Endodermal cell (in vitro differentiated cells): ENCODE measurements around the gene PIK3R5. TPM values are rescaled to one million over a fixed set of nuclear protein-coding genes. Genes with fewer than 3 reads are reported as not detected.

Source experiments
- DNase-seq: peaks from one replicate; pipeline ENCODE4 v3.0.0-alpha.2; 2017
- H3K27ac ChIP-seq: 2 replicates; pipeline ENCODE4 v1.5.1; 2013; ENCODE audit warnings: mild to moderate bottlenecking, low read depth, low read length, moderate library complexity
- H3K27me3 ChIP-seq: 2 replicates; pipeline ENCODE4 v1.6.1; 2013; ENCODE audit warnings: mild to moderate bottlenecking, low read length, moderate library complexity; ENCODE audit not compliant: insufficient read depth, control insufficient read depth, poor library complexity, severe bottlenecking
- H3K36me3 ChIP-seq: 2 replicates; pipeline ENCODE4 v1.7.0; 2013; ENCODE audit warnings: mild to moderate bottlenecking, low read length, moderate library complexity; ENCODE audit not compliant: control insufficient read depth, insufficient read depth
- H3K4me1 ChIP-seq: one replicate; pipeline ENCODE4 v1.7.0; 2013; ENCODE audit warnings: low read length; ENCODE audit not compliant: control insufficient read depth, insufficient read depth
- H3K4me3 ChIP-seq: 2 replicates; pipeline ENCODE4 v1.5.1; 2013; ENCODE audit warnings: mild to moderate bottlenecking, low read length, moderate library complexity
- H3K9ac ChIP-seq: 2 replicates; pipeline ENCODE4 v1.6.1; 2013; ENCODE audit warnings: mild to moderate bottlenecking, low read length, moderate library complexity; ENCODE audit not compliant: poor library complexity, severe bottlenecking; ENCODE audit errors: extremely low read depth
- H3K9me3 ChIP-seq: 2 replicates; pipeline ENCODE4 v1.6.1; 2013; ENCODE audit warnings: mild to moderate bottlenecking, low read length, moderate library complexity; ENCODE audit not compliant: control insufficient read depth
- H3K27ac Mint-ChIP-seq: 2 replicates; pipeline ENCODE4 v1.8.0; 2020; ENCODE audit warnings: mixed read lengths
- H3K27me3 Mint-ChIP-seq: 2 replicates; pipeline ENCODE4 v1.8.0; 2021; ENCODE audit warnings: mild to moderate bottlenecking, mixed read lengths; ENCODE audit not compliant: insufficient read depth
- H3K36me3 Mint-ChIP-seq: 2 replicates; pipeline ENCODE4 v1.8.0; 2020; ENCODE audit warnings: low read depth, mixed read lengths
- H3K4me1 Mint-ChIP-seq: 2 replicates; pipeline ENCODE4 v1.8.0; 2020; ENCODE audit warnings: mixed read lengths
- H3K4me3 Mint-ChIP-seq: 2 replicates; pipeline ENCODE4 v1.8.0; 2020; ENCODE audit warnings: mild to moderate bottlenecking, moderate library complexity, mixed read lengths
- H3K9me3 Mint-ChIP-seq: 2 replicates; pipeline ENCODE4 v1.8.0; 2020; ENCODE audit warnings: mild to moderate bottlenecking, mixed read lengths
- whole genome bisulfite sequencing, 2 experiments: methylation state at CpG; one replicate each; pipeline versions ENCODE4 v1.1.5 to v1.1.7; 2013; ENCODE audit warnings: missing lambda C conversion rate in 2 of 2, mixed read lengths in 1 of 2; ENCODE audit not compliant: insufficient coverage in 1 of 2, insufficient read length in 1 of 2; 5-methylcytosine and 5-hydroxymethylcytosine counted together
- total RNA-seq, 2 donors: library from RNA; stranded (reverse); fragmentation: NEBNext Ultra II Directional in 1 of 2; extraction: Animal tissue kit (Norgen Biotek cat#: 25700) in 1 of 2; gene quantifications; 2 replicates in 1 of 2; 3 replicates in 1 of 2; pipeline ENCODE4 v1.2.1, GENCODE V29; 2021
- TF ChIP-seq, protein P1 (sequence below): fragments of 200-600 bp; sonication (generic); conservative IDR thresholded peaks from 2 replicates; pipeline ENCODE4 v1.5.0; 2021; ENCODE audit warnings: antibody characterized with exemption, mild to moderate bottlenecking

Gene PIK3R5
- total RNA-seq, 2 donors from 2014 or later, result 10.4 to 37.0 TPM

GRCh38 chr17:8941520-8941919 is 24.0 kb downstream of the PIK3R5 start:
- TF ChIP-seq, protein P1, sequence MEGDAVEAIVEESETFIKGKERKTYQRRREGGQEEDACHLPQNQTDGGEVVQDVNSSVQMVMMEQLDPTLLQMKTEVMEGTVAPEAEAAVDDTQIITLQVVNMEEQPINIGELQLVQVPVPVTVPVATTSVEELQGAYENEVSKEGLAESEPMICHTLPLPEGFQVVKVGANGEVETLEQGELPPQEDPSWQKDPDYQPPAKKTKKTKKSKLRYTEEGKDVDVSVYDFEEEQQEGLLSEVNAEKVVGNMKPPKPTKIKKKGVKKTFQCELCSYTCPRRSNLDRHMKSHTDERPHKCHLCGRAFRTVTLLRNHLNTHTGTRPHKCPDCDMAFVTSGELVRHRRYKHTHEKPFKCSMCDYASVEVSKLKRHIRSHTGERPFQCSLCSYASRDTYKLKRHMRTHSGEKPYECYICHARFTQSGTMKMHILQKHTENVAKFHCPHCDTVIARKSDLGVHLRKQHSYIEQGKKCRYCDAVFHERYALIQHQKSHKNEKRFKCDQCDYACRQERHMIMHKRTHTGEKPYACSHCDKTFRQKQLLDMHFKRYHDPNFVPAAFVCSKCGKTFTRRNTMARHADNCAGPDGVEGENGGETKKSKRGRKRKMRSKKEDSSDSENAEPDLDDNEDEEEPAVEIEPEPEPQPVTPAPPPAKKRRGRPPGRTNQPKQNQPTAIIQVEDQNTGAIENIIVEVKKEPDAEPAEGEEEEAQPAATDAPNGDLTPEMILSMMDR, result no peak
- no peak for DNase-seq
- Histone ChIP-seq H3K27me3 (no peaks in the 10 kb centered on the region), H3K9ac (no peak overlapping the region), H3K4me3 (no peak overlapping the region), H3K27ac (no peak overlapping the region), H3K4me1 (no peaks in the 10 kb centered on the region), H3K36me3 (no peaks in the 10 kb centered on the region), H3K9me3 (peaks cover 5% of the 10 kb centered on the region)
- Mint-ChIP-seq H3K36me3 (no peaks in the 10 kb centered on the region), H3K9me3 (no peaks in the 10 kb centered on the region), H3K27me3 (peaks cover 6% of the 10 kb centered on the region), H3K27ac (no peak overlapping the region), H3K4me1 (peaks cover 21% of the 10 kb centered on the region), H3K4me3 (no peak overlapping the region)
- 94 to 96% methylated on average over 12 to 14 of the region's 14 CpGs for WGBS, 2 experiments

- H3K36me3 ChIP-seq, result no peaks in the 10 kb centered on the region
- Mint-ChIP-seq H3K4me3 (no peak overlapping the region), H3K9me3 (no peaks in the 10 kb centered on the region), H3K27me3 (peaks cover 5% of the 10 kb centered on the region), H3K4me1 (peaks cover 21% of the 10 kb centered on the region), H3K36me3 (no peaks in the 10 kb centered on the region), H3K27ac (no peak overlapping the region)
- no peaks in the 10 kb centered on the region for H3K4me1 ChIP-seq
- H3K27ac ChIP-seq, result no peak overlapping the region
- no peaks in the 10 kb centered on the region for H3K27me3 ChIP-seq
- WGBS, 2 experiments, result 50 to 85% methylated on average over 1 to 5 of the region's 6 CpGs
- peaks cover 5% of the 10 kb centered on the region for H3K9me3 ChIP-seq
- H3K9ac ChIP-seq, result no peak overlapping the region
- TF ChIP-seq, protein P1, result no peak
- no peak overlapping the region for H3K4me3 ChIP-seq
- DNase-seq, result no peak
Measured at GRCh38 chr17:8940866-8941471, 24.5 kb downstream of the PIK3R5 start.

GRCh38 chr17:8939496-8940334 is 25.8 kb downstream of the PIK3R5 start:
- Mint-ChIP-seq H3K27me3 (peaks cover 3% of the 10 kb centered on the region), H3K9me3 (no peaks in the 10 kb centered on the region), H3K36me3 (no peaks in the 10 kb centered on the region), H3K27ac (no peak overlapping the region), H3K4me3 (no peak overlapping the region), H3K4me1 (peaks cover 21% of the 10 kb centered on the region)
- TF ChIP-seq, protein P1, result no peak
- DNase-seq, result peak; percentile 67
- no peaks in the 10 kb centered on the region for H3K4me1 ChIP-seq
- no peak overlapping the region for H3K27ac ChIP-seq
- no peaks in the 10 kb centered on the region for H3K36me3 ChIP-seq
- no peak overlapping the region for H3K4me3 ChIP-seq
- no peaks in the 10 kb centered on the region for H3K27me3 ChIP-seq
- H3K9ac ChIP-seq, result no peak overlapping the region
- peaks cover 5% of the 10 kb centered on the region for H3K9me3 ChIP-seq
- WGBS, 2 experiments, result 70 to 76% methylated on average over 11 to 12 of the region's 12 CpGs
